OCI-LY1 (cell line): Measurements from ENCODE around the gene DCST1.

Source experiments
- H2AFZ ChIP-seq: fragments of 200-600 bp; sonication (generic), shearing (Covaris generic); 2 replicates; pipeline ENCODE4 v1.6.0; 2014; ENCODE audit warnings: antibody characterized with exemption, mild to moderate bottlenecking, low read length
- H3F3A ChIP-seq: fragments of 200-600 bp; sonication (generic), shearing (Covaris generic); 2 replicates; pipeline ENCODE4 v1.6.0; 2014; ENCODE audit warnings: mild to moderate bottlenecking, antibody characterized with exemption, low read length, moderate library complexity; ENCODE audit not compliant: insufficient read depth
- H3K27ac ChIP-seq: fragments of 200-600 bp; sonication (generic); 2 replicates; pipeline ENCODE4 v1.5.1; 2014; ENCODE audit warnings: low read length, mixed run types, mild to moderate bottlenecking, low read depth; ENCODE audit not compliant: poor library complexity, severe bottlenecking
- H3K27me3 ChIP-seq: fragments of 200-600 bp; sonication (generic); 2 replicates; pipeline ENCODE4 v1.6.0; 2014; ENCODE audit warnings: antibody characterized with exemption, mild to moderate bottlenecking, low read length, moderate library complexity; ENCODE audit not compliant: insufficient read depth
- H3K36me3 ChIP-seq: fragments of 200-600 bp; sonication (generic); 2 replicates; pipeline ENCODE4 v1.6.1; 2014; ENCODE audit warnings: mild to moderate bottlenecking, antibody characterized with exemption, low read length, moderate library complexity, mixed read lengths; ENCODE audit not compliant: insufficient read depth
- H3K4me1 ChIP-seq: fragments of 200-600 bp; sonication (generic); 2 replicates; pipeline ENCODE4 v1.5.1; 2014; ENCODE audit warnings: mild to moderate bottlenecking, low read length, moderate library complexity; ENCODE audit not compliant: insufficient read depth, severe bottlenecking
- H3K4me2 ChIP-seq: fragments of 200-600 bp; sonication (generic), shearing (Covaris generic); 2 replicates; pipeline ENCODE4 v1.6.1; 2014; ENCODE audit warnings: low read length
- H3K4me3 ChIP-seq: fragments of 200-600 bp; sonication (generic); 2 replicates; pipeline ENCODE4 v1.5.1; 2014; ENCODE audit warnings: low read length, low read depth, mild to moderate bottlenecking, mixed read lengths; ENCODE audit not compliant: poor library complexity, severe bottlenecking
- H3K79me2 ChIP-seq: fragments of 200-600 bp; shearing (Covaris generic); 2 replicates; pipeline ENCODE4 v1.6.1; 2016; ENCODE audit warnings: mixed run types, low read length, mixed read lengths; ENCODE audit not compliant: insufficient read depth
- H3K9ac ChIP-seq: fragments of 200-600 bp; sonication (generic), shearing (Covaris generic); 2 replicates; pipeline ENCODE4 v1.6.1; 2014; ENCODE audit warnings: mild to moderate bottlenecking, low read length, mixed read lengths
- H3K9me2 ChIP-seq: fragments of 200-600 bp; sonication (generic), shearing (Covaris generic); 2 replicates; pipeline ENCODE4 v1.6.1; 2014; ENCODE audit warnings: low read depth, mild to moderate bottlenecking, low read length, mixed read lengths
- H3K9me3 ChIP-seq: fragments of 200-600 bp; shearing (Covaris generic); 2 replicates; pipeline ENCODE4 v1.6.1; 2014; ENCODE audit warnings: low read length, mixed read lengths
- H4K20me1 ChIP-seq: fragments of 200-600 bp; sonication (generic), shearing (Covaris generic); 2 replicates; pipeline ENCODE4 v1.6.0; 2016; ENCODE audit warnings: mild to moderate bottlenecking, low read length; ENCODE audit not compliant: insufficient read depth
- CTCF ChIP-seq: fragments of 200-600 bp; sonication (generic), shearing (Covaris generic); IDR thresholded peaks from 2 replicates; pipeline ENCODE4 v1.5.1; 2017; ENCODE audit warnings: mild to moderate bottlenecking, antibody characterized with exemption, low read length, moderate library complexity, mixed read lengths
- EZH2 ChIP-seq: fragments of 200-600 bp; sonication (generic), shearing (Covaris generic); IDR thresholded peaks from 2 replicates; pipeline ENCODE4 v1.8.0; 2017; ENCODE audit warnings: borderline replicate concordance, mixed run types, mild to moderate bottlenecking, antibody characterized with exemption, low read length, moderate library complexity, mixed read lengths

Gene DCST1

DNA sequence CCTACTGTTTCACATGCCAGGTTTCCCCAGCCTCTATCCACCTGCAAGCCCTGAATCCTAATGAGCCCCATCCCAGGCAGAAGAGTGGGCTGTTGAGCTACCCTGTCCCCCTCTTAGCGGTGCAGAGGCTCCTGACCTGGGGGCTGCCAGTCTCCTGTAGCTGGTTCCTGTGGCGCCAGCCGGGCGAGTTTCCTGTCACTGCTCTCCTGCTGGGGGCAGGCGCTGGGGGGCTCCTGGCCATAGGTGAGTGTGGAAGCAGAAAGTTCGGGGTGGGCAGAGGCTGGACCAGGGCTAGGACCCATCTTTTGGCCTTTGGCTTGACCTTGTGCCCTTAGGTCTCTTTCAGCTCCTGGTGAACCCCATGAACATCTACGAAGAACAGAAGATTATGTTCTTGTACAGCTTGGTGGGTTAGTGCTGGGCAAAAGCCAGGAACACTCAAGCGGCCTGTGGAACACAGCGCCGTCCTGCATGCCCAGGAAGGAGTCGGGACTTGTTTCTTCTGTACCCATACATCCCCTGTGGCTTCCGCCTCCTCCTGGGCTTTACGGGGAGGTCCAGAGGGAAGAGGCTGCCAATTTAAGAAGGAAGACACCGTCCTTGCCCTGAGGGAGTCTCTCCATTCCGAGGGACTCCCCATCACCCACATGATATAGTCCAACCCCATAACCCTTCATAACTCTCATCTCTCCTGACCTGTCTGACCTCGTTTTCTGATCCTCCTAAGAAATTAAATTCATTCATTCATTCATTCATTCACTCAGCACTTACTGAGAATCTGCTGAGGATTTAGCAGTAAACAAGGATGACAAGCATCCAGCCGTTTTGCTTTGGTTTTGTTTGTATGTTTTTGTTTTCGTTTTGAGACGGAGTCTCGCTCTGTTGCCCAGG is 939 bp downstream of the DCST1 start:
- no peak overlapping the region for H3K4me3 ChIP-seq
- no peak for TF ChIP-seq EZH2
- no peak for TF ChIP-seq CTCF

GRCh38 chr1:155035936-155036335 is 2.3 kb downstream of the DCST1 start:
- Histone ChIP-seq H3F3A (no peaks in the 10 kb centered on the region), H3K9ac (no peak overlapping the region), H3K9me3 (no peaks in the 10 kb centered on the region), H3K4me2 (no peak overlapping the region), H3K4me3 (no peak overlapping the region), H3K4me1 (no peaks in the 10 kb centered on the region), H3K36me3 (no peaks in the 10 kb centered on the region), H3K79me2 (no peaks in the 10 kb centered on the region), H3K9me2 (no peaks in the 10 kb centered on the region), H4K20me1 (no peaks in the 10 kb centered on the region), H2AFZ (no peak overlapping the region), H3K27me3 (peaks cover 11% of the 10 kb centered on the region), H3K27ac (no peak overlapping the region)
- no peak for TF ChIP-seq CTCF
- TF ChIP-seq EZH2, result no peak

More for the DNA sequence above, 939 bp downstream of the DCST1 start:
- Histone ChIP-seq H3K9me3 (no peaks in the 10 kb centered on the region), H2AFZ (no peak overlapping the region), H3K9ac (no peak overlapping the region), H4K20me1 (no peaks in the 10 kb centered on the region), H3K4me1 (no peaks in the 10 kb centered on the region), H3K79me2 (no peaks in the 10 kb centered on the region), H3F3A (no peaks in the 10 kb centered on the region), H3K27ac (no peak overlapping the region), H3K27me3 (peaks cover 8% of the 10 kb centered on the region; the same call in 1 of the 2 replicates), H3K9me2 (no peaks in the 10 kb centered on the region), H3K36me3 (no peaks in the 10 kb centered on the region), H3K4me2 (no peak overlapping the region)

- Histone ChIP-seq H3K9me3 (no peaks in the 10 kb centered on the region), H3K4me2 (no peak overlapping the region), H2AFZ (no peak overlapping the region), H3K79me2 (no peaks in the 10 kb centered on the region), H3K9me2 (no peaks in the 10 kb centered on the region), H3K4me1 (no peaks in the 10 kb centered on the region), H3F3A (no peaks in the 10 kb centered on the region), H3K36me3 (no peaks in the 10 kb centered on the region), H3K27me3 (peaks cover 11% of the 10 kb centered on the region), H4K20me1 (no peaks in the 10 kb centered on the region), H3K9ac (no peak overlapping the region), H3K4me3 (no peak overlapping the region), H3K27ac (no peak overlapping the region)
- TF ChIP-seq EZH2, result no peak
Observed at GRCh38 chr1:155037043-155037442, 3.4 kb downstream of the DCST1 start.
